HG02840 (cell line): ENCODE results near the gene WNT10A.

Experiments used
- ATAC-seq: cut with Tn5 transposase; IDR thresholded peaks from one replicate; pipeline ENCODE4 v1.9.1; 2021; ENCODE audit warnings: mild to moderate bottlenecking, moderate library complexity, moderate number of reproducible peaks; ENCODE audit not compliant: unreplicated experiment, low FRiP score

WNT10A gene

DNA sequence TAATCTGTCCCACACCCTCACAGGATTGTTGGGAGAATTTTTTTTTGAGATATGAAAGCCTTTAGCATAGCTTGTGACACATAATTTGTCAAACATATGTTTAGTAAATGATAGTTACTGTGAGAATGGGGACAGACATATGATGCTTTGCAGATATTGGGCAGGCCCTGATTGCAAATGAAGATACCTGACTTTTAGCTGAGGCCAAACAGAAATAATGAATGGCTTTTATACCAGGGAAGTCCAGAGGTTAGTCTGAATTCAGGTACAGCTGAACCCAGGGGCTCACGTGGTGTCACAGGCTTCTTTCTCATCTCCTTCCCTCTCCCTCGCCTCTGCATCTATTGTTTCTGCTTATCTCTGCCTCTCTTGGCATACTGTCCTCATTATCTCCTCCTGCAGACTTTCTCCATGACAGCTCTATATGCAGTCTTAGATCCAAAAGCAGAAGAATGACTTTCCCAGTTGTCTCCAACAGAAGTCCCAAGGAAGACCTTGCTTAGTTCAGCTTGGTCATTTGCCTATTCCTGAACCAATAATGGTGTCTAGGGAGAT, 4.9 kb upstream of the WNT10A start:
- ATAC-seq = no peak

GRCh38 chr2:218876562-218877219, 4.0 kb upstream of the WNT10A start:
- ATAC-seq = no peak

GRCh38 chr2:218877331-218877730, 3.3 kb upstream of the WNT10A start:
- ATAC-seq = no peak

GRCh38 chr2:218877891-218878290, 2.8 kb upstream of the WNT10A start:
- ATAC-seq = no peak

GRCh38 chr2:218878486-218878885, 2.2 kb upstream of the WNT10A start:
- ATAC-seq = no peak

- ATAC-seq = no peak
These were observed 1.5 kb upstream of the WNT10A start for GRCh38 chr2:218878926-218879761.

GRCh38 chr2:218879776-218880101, 913 bp upstream of the WNT10A start:
- no peak for ATAC-seq

DNA sequence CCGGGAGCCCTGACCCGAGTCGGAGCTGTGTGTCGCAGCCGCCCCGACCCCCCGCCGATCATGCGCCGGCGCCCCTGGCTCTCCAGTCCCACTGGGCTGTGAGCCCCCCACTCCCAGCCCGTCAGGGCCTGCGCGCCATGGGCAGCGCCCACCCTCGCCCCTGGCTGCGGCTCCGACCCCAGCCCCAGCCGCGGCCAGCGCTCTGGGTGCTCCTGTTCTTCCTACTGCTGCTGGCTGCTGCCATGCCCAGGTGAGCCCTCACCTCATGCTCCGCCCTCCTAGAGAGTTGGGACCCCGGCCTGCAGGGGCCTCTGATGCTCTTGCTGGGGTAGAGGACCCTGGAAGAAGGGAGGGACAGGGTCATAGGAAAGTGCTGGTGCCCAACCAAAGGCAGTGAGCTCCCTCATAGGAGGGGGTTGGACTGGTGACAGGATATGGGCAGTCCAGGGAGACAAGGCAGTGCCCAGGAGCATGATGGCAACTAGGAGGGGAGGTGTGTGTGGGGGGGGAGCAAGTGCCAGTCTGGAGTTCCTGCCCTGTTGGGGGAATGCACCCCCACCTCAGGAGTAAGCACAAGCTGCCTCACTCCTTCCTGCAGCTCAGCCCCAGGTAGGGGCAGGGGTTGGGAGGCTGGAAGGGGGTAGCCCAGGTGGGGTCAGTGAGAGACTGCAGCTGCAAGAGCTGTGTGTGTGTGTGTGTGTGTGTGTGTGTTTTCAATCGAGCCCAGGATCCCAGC, 375 bp downstream of the WNT10A start:
- no peak for ATAC-seq

DNA sequence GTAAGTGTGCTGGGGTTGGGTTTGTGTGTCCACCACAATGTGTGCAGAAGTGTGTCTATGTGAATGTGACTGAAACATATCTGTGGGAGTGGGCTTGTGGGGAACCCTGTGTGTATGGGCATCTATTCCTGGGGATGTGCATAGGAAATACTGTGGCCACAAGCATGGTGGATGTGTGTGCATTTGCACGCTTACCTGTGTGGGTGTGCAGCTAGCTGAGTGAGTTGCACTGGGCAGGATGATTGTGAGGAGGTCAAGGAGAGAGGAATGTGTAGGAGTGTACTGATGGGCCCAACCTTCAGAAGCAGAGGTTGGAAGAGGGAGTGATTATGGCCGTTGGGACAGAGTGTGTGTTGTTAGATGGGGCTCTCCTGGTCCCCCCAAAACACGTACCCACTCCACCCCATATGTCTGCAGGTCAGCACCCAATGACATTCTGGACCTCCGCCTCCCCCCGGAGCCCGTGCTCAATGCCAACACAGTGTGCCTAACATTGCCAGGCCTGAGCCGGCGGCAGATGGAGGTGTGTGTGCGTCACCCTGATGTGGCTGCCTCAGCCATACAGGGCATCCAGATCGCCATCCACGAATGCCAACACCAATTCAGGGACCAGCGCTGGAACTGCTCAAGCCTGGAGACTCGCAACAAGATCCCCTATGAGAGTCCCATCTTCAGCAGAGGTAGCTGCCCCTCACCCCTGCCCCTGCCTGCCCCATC, 1.2 kb downstream of the WNT10A start:
- no peak for ATAC-seq

- no peak for ATAC-seq
These were observed 1.8 kb downstream of the WNT10A start for GRCh38 chr2:218882461-218882816.

DNA sequence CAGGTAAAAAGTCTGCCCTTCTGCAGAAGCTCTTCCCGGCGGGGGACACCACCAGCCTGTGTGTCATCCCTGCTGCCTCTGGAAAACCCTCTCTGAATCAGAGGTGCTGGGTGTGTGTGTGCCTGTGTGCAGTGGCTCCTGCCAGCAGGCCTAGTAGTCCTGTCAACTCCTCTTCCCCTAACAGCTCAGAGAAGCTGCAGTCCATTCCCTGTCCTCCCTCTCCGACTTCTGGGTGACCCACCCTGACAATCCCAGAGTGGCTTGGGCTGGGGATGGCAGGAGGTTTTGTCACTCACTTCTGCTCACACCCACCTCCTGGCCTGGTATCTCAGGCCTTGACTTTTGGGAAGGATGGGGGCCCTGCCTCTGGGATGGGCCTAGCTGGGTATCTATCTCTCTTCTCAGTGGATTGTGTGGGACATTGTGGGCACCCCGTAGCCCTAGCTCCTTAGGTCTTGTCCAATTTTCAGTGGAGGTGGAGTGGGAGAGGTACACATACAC, 2.3 kb downstream of the WNT10A start:
- ATAC-seq = no peak

- ATAC-seq = no peak
These were observed 3.1 kb downstream of the WNT10A start for GRCh38 chr2:218883491-218884490.

- no peak for ATAC-seq
These were observed 3.9 kb downstream of the WNT10A start for GRCh38 chr2:218884519-218884918.

DNA sequence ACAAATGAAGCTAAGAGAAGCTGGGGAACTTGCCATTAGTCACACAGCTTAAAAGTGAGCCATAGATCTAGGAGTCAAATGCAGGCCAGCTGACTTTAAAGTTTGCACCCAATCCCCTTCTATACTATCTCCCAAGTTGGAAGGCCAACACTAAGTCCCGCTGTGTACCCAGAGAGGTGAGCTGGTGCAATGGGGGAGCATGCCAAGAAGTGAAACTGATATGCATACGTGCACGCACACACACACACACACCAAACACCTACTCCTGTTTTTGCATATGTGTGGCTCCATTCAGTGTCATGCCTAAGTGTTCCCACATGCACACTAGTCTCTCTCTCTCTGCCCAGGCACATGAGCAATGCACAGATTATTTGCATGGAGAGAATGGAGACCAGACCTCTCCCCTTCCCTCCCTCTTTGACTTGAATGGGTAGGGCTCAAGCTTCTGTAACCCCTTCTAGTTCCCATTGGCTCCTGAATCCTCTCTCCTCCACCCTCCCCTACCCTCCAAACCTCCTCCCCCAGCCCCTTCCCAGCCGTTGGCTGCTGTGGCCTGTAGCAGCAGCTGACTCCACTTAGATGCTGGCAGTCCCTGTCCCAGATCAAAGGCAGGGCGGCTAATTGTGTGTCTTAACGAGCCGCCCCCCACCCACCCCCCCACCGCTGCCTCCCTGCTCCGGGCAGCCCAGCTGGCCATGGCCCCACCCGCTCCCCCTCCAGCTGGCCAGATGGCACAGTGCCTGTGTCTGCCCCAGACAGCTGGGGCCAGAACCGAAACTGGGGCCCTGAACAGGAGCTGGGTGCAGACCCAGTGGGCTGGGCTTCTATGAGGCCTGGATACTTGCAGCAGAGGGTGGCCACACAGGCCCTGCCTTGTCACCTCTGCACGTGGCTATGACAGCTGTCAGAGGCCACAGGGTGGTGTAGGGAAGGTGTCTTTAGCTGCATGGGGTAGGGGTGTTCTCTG, 5.6 kb downstream of the WNT10A start:
- ATAC-seq = peak; percentile 53

DNA sequence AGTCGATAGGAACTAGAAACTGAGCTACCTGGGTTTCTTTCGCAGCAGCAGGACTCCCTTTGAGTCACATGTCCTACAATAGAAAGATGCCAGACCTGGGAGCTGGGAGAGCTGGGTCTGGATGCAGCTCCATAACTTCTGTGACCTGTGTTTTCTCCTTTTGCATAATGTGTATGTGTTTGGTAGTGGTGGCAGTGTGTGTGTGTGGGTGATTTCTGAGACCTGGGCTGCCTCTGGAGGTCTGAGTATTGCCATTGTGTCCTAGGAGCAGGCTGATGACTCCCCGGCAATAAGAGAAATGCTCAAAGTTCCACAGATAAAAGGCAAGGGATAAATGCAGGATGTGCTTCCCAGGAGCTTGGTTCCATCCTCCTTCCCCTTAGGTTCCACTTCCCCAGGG, 6.4 kb downstream of the WNT10A start:
- ATAC-seq = no peak

DNA sequence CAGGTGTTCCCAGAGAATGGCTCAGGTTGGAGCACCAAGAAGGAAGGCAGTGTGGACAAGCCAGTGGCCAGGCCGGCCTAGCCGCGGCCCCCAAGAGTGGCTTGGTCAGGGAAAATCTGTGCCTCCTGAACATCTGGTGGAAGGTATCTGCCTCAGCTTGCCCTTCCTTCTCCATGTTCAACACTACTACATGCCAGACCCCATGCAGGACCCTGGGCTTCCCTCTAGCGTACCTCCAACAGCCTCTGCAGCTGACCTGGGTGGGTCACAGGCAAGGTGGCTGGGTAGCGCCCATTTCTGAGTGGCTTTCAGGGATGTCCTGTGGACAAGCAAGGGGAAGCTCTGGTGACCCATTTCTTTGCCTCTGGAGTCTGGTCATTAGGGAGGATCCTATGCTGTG, 7.7 kb downstream of the WNT10A start:
- ATAC-seq = no peak

- ATAC-seq = no peak
These were observed 9.3 kb downstream of the WNT10A start for GRCh38 chr2:218889937-218890336.

DNA sequence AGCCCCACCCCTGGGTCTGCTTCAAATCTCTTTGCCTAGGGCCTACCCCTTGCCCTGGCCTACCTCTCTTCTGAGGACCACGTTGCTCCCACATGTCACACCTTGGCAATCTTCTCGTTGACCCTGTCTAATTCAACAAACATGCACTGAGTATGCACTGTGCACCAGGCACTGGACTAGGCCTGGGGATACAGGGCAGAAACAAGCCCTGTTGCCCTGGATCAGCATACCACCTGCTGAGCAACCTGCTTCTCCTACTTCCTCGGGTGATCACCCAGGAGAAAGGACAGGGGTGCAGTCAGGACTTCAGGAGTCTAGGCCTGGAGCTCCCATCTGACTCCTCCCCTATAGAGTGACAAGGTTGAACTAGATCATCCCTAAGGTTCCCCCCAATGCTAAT, 9.7 kb downstream of the WNT10A start:
- no peak for ATAC-seq
